ENCODE results near the gene DNAJB13.

Gene DNAJB13

DNA sequence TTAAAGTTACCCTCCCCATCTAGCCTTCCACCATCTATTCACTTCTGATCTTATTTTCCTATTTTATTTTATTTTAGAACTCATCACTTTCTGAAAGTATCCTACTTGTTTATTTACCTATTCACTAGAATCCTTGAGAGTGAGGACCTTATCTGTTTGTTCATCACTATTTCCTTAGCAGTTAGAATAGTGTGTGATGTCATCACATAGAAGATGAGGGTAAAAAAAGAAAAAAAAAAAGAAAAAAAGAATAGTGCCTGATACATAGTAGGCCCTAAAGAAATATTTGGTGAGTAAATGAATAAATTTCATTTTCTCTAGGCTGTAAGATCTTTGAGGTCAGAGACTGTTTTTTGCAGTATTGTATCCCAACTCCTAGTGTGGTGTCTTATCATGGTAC, 37.4 kb upstream of the DNAJB13 start:
- Histone ChIP-seq H3K4me1 (ENCODE audit: low read depth, poor library complexity, severe bottlenecking) (peaks cover 10% of the 10 kb centered on the region), H3K79me2 (ENCODE audit: insufficient read depth, low read depth) (no peaks in the 10 kb centered on the region), H3K4me3 (IDR thresholded peaks at IDR 0.05; ENCODE audit: insufficient read depth, low read depth, low read length) (no peak overlapping the region), H4K20me1 (ENCODE audit: insufficient read depth) (no peaks in the 10 kb centered on the region), H3K36me3 (ENCODE audit: insufficient read depth) (no peaks in the 10 kb centered on the region; the same call in 1 of the 2 replicates), H3K9ac (no peak overlapping the region), H3K27me3 (ENCODE audit: insufficient read depth, low read depth) (no peaks in the 10 kb centered on the region), H2AFZ (ENCODE audit: low read depth) (no peak overlapping the region), H3K4me2 (no peak overlapping the region), H3K27ac (no peak overlapping the region)
- TF ChIP-seq CTCF (conservative IDR thresholded peaks at IDR 0.05; ENCODE audit: low read depth, low read length) = no peak

DNA sequence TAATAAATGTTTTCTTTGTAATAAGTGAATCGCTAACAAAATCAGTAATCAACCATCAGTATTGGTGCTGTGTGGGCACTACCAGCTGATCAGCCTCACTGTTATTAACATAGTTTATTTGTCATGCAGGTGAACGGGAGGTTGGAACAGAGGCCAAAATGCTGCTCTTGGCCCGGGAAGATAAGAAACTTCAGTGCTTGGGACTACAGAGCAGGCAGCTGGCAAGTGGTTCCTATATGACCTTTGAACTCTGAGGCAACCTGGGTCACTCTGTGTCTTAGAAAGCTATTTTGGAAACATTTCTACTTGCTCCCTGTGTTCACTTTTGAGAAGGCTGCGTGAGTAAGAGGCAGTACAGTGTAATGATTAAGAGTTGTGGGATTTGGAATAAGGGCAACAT, 36.5 kb upstream of the DNAJB13 start:
- no peak for TF ChIP-seq CTCF (conservative IDR thresholded peaks at IDR 0.05; ENCODE audit: low read depth, low read length)

GRCh38 chr11:73916435-73916834, 34.4 kb upstream of the DNAJB13 start:
- no peak for TF ChIP-seq CTCF (conservative IDR thresholded peaks at IDR 0.05; ENCODE audit: low read depth, low read length)
- H3K4me1 ChIP-seq (ENCODE audit: low read depth, poor library complexity, severe bottlenecking) = peaks cover 10% of the 10 kb centered on the region
- no peak overlapping the region for H3K27ac ChIP-seq
- no peaks in the 10 kb centered on the region for H4K20me1 ChIP-seq (ENCODE audit: insufficient read depth)
- H3K79me2 ChIP-seq (ENCODE audit: insufficient read depth, low read depth) = no peaks in the 10 kb centered on the region
- no peak overlapping the region for H3K9ac ChIP-seq
- H2AFZ ChIP-seq (ENCODE audit: low read depth) = no peak overlapping the region
- H3K4me3 ChIP-seq (IDR thresholded peaks at IDR 0.05; ENCODE audit: insufficient read depth, low read depth, low read length) = no peak overlapping the region
- no peaks in the 10 kb centered on the region for H3K27me3 ChIP-seq (ENCODE audit: insufficient read depth, low read depth)
- no peak overlapping the region for H3K4me2 ChIP-seq
- no peaks in the 10 kb centered on the region; the same call in 1 of the 2 replicates for H3K36me3 ChIP-seq (ENCODE audit: insufficient read depth)

More for the DNA sequence above, 36.5 kb upstream of the DNAJB13 start:
- H3K4me1 ChIP-seq (ENCODE audit: low read depth, poor library complexity, severe bottlenecking) = peaks cover 10% of the 10 kb centered on the region
- no peaks in the 10 kb centered on the region for H3K79me2 ChIP-seq (ENCODE audit: insufficient read depth, low read depth)
- H3K27ac ChIP-seq = no peak overlapping the region
- H2AFZ ChIP-seq (ENCODE audit: low read depth) = no peak overlapping the region
- no peaks in the 10 kb centered on the region for H3K27me3 ChIP-seq (ENCODE audit: insufficient read depth, low read depth)
- no peak overlapping the region for H3K9ac ChIP-seq
- no peaks in the 10 kb centered on the region; the same call in 1 of the 2 replicates for H3K36me3 ChIP-seq (ENCODE audit: insufficient read depth)
- no peak overlapping the region for H3K4me3 ChIP-seq (IDR thresholded peaks at IDR 0.05; ENCODE audit: insufficient read depth, low read depth, low read length)
- H4K20me1 ChIP-seq (ENCODE audit: insufficient read depth) = no peaks in the 10 kb centered on the region
- H3K4me2 ChIP-seq = no peak overlapping the region

DNA sequence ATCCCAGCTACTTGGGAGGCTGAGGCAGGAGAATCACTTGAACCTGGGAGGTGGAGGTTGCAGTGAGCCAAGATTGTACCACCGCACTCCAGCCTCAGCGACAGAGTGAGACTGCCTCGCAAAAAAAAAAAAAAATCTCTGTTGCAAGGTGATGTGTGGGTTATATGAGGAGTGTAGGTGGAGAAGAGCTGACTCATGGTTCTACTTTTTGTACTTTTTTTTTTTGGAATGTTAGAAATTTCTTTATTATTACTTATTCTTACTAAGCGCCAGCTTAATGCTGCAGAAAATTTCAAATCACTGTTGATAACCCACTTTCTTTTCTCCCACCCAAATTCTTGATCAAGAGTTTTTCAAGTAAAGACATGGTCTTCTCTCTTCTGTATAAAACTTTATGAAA, 29.6 kb upstream of the DNAJB13 start:
- H3K36me3 ChIP-seq (ENCODE audit: insufficient read depth) = no peaks in the 10 kb centered on the region; the same call in 1 of the 2 replicates
- no peak overlapping the region for H3K27ac ChIP-seq
- no peak overlapping the region for H3K4me2 ChIP-seq
- TF ChIP-seq CTCF (conservative IDR thresholded peaks at IDR 0.05; ENCODE audit: low read depth, low read length) = no peak
- H3K9ac ChIP-seq = no peak overlapping the region
- no peaks in the 10 kb centered on the region for H3K27me3 ChIP-seq (ENCODE audit: insufficient read depth, low read depth)
- no peaks in the 10 kb centered on the region for H3K79me2 ChIP-seq (ENCODE audit: insufficient read depth, low read depth)
- H3K4me1 ChIP-seq (ENCODE audit: low read depth, poor library complexity, severe bottlenecking) = no peaks in the 10 kb centered on the region
- no peak overlapping the region for H3K4me3 ChIP-seq (IDR thresholded peaks at IDR 0.05; ENCODE audit: insufficient read depth, low read depth, low read length)
- no peak overlapping the region for H2AFZ ChIP-seq (ENCODE audit: low read depth)
- H4K20me1 ChIP-seq (ENCODE audit: insufficient read depth) = no peaks in the 10 kb centered on the region

Measured in KMS-11 (cell line).